ENCODE data around the gene MAD2L1. TPM values are rescaled to one million over a fixed set of nuclear protein-coding genes. Genes with fewer than 3 reads are reported as not detected.

MAD2L1 gene
- total RNA-seq, 1 donor from 2014 or later, result 38.3 TPM

DNA sequence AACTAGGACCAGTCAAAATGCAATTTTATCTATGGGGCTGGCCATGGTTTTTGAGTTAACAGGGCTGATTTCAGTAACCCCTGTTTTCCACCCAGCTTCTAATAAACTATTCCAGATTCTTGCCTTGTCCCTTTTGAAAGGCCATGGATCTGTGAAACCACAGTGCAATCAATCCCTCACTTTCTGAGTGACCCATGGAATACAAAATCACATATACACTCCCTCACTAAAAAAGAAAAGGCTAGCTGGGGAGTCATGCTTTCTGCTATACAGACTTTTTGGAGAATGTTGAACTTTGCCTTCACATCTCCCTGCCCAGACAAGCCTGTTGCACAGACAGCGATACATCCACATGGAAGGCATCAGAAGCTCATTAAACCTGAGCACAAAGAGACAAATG is 47.9 kb downstream of the MAD2L1 start:
- no peak overlapping the region for H3K4me3 ChIP-seq (ENCODE audit: low read depth, low read length)
- no peak for DNase-seq (ENCODE audit: low read depth)
- TF ChIP-seq, protein P1, sequence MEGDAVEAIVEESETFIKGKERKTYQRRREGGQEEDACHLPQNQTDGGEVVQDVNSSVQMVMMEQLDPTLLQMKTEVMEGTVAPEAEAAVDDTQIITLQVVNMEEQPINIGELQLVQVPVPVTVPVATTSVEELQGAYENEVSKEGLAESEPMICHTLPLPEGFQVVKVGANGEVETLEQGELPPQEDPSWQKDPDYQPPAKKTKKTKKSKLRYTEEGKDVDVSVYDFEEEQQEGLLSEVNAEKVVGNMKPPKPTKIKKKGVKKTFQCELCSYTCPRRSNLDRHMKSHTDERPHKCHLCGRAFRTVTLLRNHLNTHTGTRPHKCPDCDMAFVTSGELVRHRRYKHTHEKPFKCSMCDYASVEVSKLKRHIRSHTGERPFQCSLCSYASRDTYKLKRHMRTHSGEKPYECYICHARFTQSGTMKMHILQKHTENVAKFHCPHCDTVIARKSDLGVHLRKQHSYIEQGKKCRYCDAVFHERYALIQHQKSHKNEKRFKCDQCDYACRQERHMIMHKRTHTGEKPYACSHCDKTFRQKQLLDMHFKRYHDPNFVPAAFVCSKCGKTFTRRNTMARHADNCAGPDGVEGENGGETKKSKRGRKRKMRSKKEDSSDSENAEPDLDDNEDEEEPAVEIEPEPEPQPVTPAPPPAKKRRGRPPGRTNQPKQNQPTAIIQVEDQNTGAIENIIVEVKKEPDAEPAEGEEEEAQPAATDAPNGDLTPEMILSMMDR (conservative IDR thresholded peaks at IDR 0.05; ENCODE audit: low read depth, low read length), result no peak

DNA sequence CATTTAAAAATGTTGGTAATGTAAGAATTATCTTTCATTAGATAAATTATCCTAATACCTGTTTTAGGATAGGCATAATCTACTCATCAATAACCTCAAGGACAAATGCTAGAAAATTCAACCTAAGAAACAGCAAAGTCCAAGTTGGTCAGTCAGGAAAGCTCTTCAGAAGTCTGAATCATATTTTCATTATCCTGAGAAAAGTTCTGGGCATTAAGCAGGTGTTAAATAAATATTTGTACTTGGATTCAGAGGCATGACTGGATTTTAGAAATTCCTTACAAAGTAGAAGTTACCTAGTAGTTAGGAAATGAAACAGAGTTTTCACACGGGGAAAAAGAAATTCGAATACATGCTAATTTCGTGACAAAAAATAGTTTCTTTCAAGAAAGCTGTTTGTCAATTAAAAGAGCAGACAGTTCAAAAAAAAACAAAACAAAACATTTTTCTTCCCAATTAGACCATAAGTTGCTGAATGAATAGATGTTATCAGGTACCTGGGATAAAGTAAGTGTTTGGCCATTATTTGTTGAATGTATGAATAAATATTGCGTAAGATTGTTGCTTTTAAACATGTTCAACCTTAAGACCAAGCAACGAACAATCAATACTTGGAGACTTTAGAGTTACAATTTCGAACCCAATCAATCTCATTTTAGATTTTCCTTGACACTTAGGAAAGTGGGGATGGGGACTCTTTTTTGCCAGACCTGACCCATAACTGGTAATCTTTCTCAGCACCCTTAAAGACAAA is 48.5 kb downstream of the MAD2L1 start:
- no peak overlapping the region for H3K4me3 ChIP-seq (ENCODE audit: low read depth, low read length)
- TF ChIP-seq, protein P1 (conservative IDR thresholded peaks at IDR 0.05; ENCODE audit: low read depth, low read length), result no peak
- no peak for DNase-seq (ENCODE audit: low read depth)

DNA sequence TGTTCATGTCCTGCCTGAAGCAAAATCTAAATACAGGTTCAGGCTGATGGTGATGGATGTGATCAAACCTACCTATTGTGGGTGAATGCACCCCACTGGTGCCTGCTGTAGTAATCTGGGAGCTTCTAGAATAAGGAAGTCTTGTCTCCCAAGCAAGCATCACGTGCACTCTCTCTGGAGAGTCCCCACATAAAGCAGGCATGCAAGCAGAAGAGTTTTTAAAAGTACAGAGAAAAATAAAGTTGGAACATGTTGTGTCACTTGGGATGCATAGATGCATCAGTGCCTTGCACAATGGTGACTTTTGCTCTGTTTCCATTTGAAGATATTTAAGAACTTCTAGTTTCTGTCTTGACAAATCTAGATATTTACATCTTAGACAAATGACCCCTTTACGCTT is 54.9 kb downstream of the MAD2L1 start:
- H3K4me3 ChIP-seq (ENCODE audit: low read depth, low read length), result no peak overlapping the region
- no peak for DNase-seq (ENCODE audit: low read depth)
- TF ChIP-seq, protein P1 (conservative IDR thresholded peaks at IDR 0.05; ENCODE audit: low read depth, low read length), result no peak

DNA sequence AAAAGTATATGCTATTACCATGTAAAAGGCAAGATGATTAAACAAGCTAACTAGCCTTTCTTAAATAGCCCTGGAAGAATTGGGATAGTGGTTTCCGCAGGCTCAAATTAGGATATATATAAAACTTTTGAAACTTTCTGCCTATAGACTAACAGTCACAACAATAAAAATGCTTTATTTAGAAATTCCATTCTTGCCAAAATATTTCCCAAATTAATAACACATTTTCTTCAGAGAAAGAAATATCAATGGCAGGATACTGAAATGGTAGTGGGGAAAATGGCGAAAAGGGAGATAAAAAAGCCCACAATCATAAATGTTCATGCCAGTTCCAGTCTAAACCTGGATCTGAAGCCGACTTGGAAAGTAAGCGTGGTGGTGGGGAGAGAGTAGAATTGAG is 56.0 kb downstream of the MAD2L1 start:
- DNase-seq (ENCODE audit: low read depth), result no peak
- TF ChIP-seq, protein P1 (conservative IDR thresholded peaks at IDR 0.05; ENCODE audit: low read depth, low read length), result no peak
- H3K4me3 ChIP-seq (ENCODE audit: low read depth, low read length), result no peak overlapping the region

DNA sequence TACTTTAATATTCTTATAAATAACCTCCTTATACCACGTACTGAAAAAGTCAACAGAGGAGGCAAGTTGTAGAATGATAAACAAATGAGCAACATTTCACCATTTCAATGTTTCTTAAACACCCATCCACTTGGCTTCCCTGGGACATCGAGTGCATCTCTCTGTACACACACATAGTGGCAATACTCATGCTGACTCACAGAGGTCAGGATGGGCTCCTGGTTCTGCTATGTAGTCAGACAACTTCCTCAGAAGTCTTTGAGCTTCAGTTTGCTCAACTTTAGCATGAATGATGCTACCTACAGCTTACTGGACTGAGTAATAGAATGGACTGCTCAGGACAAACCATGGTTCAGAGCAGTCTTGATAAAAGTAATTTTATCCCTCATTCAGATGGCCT is 56.9 kb downstream of the MAD2L1 start:
- TF ChIP-seq, protein P1 (conservative IDR thresholded peaks at IDR 0.05; ENCODE audit: low read depth, low read length), result no peak
- DNase-seq (ENCODE audit: low read depth), result no peak
- H3K4me3 ChIP-seq (ENCODE audit: low read depth, low read length), result no peak overlapping the region

DNA sequence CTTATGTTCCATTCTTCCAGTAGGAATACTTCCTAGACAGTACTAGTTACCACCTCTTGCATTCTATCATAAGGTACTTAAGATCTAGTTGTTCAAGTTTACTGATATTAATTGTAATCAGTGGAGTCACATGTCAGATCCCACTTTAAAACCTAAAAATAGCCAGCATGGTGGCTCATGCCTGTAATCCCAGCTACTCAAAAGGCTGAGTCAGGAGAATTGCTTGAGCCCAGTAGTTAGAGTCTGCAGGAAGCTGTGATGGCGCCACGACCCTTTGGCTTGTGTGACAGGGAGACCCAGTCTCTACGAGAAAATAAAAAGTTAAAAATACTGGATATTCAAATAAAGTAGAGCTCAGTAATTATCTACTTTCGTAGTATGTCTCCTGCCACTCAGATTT is 57.7 kb downstream of the MAD2L1 start:
- no peak for DNase-seq (ENCODE audit: low read depth)
- TF ChIP-seq, protein P1 (conservative IDR thresholded peaks at IDR 0.05; ENCODE audit: low read depth, low read length), result no peak
- no peak overlapping the region for H3K4me3 ChIP-seq (ENCODE audit: low read depth, low read length)

DNA sequence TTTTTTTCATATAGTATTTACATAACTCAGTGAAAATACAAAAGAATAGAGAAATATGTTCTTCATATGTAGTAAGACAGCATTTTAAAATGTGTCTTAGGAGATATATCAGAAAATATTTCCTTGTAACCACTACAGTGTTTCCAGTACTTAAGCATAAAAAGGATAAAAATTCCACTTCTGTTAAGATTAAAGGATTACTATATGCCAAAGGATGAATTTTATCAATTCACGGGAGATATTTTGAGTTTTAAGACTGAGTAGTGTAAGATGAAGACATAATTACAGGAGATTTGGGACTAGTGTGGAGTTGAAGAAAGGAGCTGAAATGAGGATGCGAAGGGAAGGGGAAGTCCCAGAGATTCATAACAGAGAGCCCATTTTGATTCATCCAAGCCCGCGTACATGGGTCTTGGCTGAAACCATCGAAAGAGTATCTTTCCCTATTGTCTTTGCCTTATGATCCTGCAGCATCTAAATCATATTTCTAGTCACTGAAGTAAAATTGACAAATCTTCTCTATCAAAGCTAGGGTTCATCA is 58.7 kb downstream of the MAD2L1 start:
- TF ChIP-seq, protein P1 (conservative IDR thresholded peaks at IDR 0.05; ENCODE audit: low read depth, low read length), result no peak
- H3K4me3 ChIP-seq (ENCODE audit: low read depth, low read length), result no peak overlapping the region

More for the DNA sequence above, 58.7 kb downstream of the MAD2L1 start:
- no peak for DNase-seq (ENCODE audit: low read depth)
